HG03558 (cell line): ENCODE data around the gene MAPKBP1.

ENCODE experiments used
- ATAC-seq: cut with Tn5 transposase; IDR thresholded peaks from one replicate; pipeline ENCODE4 v1.9.1; 2021; ENCODE audit warnings: moderate number of reproducible peaks; ENCODE audit not compliant: unreplicated experiment; ENCODE audit errors: extremely low read depth

Gene MAPKBP1

GRCh38 chr15:41782371-41783282 lies 8.3 kb downstream of the MAPKBP1 start:
- ATAC-seq: no peak

GRCh38 chr15:41783296-41783695 lies 9.0 kb downstream of the MAPKBP1 start:
- no peak for ATAC-seq

- ATAC-seq: no peak
Observed at GRCh38 chr15:41788262-41788661, 14.0 kb downstream of the MAPKBP1 start.

- no peak for ATAC-seq
Observed at GRCh38 chr15:41789236-41789635, 15.0 kb downstream of the MAPKBP1 start.

- no peak for ATAC-seq
Observed at GRCh38 chr15:41789662-41790061, 15.4 kb downstream of the MAPKBP1 start.

GRCh38 chr15:41790169-41790568 lies 15.9 kb downstream of the MAPKBP1 start:
- no peak for ATAC-seq

- no peak for ATAC-seq
Observed at GRCh38 chr15:41790756-41791546, 16.7 kb downstream of the MAPKBP1 start.

GRCh38 chr15:41791547-41791937 lies 17.3 kb downstream of the MAPKBP1 start:
- ATAC-seq: no peak

GRCh38 chr15:41792000-41792637 lies 17.8 kb downstream of the MAPKBP1 start:
- no peak for ATAC-seq

GRCh38 chr15:41794081-41794480 lies 19.8 kb downstream of the MAPKBP1 start:
- no peak for ATAC-seq

GRCh38 chr15:41795996-41796856 lies 21.9 kb downstream of the MAPKBP1 start:
- no peak for ATAC-seq

- no peak for ATAC-seq
Observed at GRCh38 chr15:41797201-41797944, 23.1 kb downstream of the MAPKBP1 start.

- ATAC-seq: no peak
Observed at GRCh38 chr15:41798607-41799487, 24.6 kb downstream of the MAPKBP1 start.

GRCh38 chr15:41799488-41799805 lies 25.2 kb downstream of the MAPKBP1 start:
- ATAC-seq: no peak

GRCh38 chr15:41801185-41801584 lies 26.9 kb downstream of the MAPKBP1 start:
- no peak for ATAC-seq

GRCh38 chr15:41801850-41802455 lies 27.7 kb downstream of the MAPKBP1 start:
- no peak for ATAC-seq

GRCh38 chr15:41804361-41804760 lies 30.1 kb downstream of the MAPKBP1 start:
- ATAC-seq: no peak
